ENCODE measurements around the gene ATRIP. TPM values are rescaled to one million over a fixed set of nuclear protein-coding genes. Genes with fewer than 3 reads are reported as not detected.

Gene ATRIP
- total RNA-seq, 1 donor from 2014 or later: 9.0 TPM

GRCh38 chr3:48435223-48435595 is 11.3 kb upstream of the ATRIP start:
- Histone ChIP-seq H3K27me3 (no peaks in the 10 kb centered on the region), H3K9me3 (no peaks in the 10 kb centered on the region), H3K4me3 (no peak overlapping the region), H3K27ac (peak overlapping the region; percentile 62), H3K36me3 (peaks cover 0 to 11% of the 10 kb centered on the region in 2 donors), H3K4me1 (peaks cover 0 to 11% of the 10 kb centered on the region in 2 donors)
- peak in 1 of 2 donors; percentile 51 for DNase-seq (ENCODE audit: low spot score in 2 of 2)
- TF ChIP-seq, protein P1, sequence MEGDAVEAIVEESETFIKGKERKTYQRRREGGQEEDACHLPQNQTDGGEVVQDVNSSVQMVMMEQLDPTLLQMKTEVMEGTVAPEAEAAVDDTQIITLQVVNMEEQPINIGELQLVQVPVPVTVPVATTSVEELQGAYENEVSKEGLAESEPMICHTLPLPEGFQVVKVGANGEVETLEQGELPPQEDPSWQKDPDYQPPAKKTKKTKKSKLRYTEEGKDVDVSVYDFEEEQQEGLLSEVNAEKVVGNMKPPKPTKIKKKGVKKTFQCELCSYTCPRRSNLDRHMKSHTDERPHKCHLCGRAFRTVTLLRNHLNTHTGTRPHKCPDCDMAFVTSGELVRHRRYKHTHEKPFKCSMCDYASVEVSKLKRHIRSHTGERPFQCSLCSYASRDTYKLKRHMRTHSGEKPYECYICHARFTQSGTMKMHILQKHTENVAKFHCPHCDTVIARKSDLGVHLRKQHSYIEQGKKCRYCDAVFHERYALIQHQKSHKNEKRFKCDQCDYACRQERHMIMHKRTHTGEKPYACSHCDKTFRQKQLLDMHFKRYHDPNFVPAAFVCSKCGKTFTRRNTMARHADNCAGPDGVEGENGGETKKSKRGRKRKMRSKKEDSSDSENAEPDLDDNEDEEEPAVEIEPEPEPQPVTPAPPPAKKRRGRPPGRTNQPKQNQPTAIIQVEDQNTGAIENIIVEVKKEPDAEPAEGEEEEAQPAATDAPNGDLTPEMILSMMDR (IDR thresholded peaks at IDR 0.05): no peak
- intact Hi-C loops (cut with DNase I): loop anchor here (5.0 kb wide), 1 partner anchor 133 kb away; the partner anchor contains the start of gene NME6

GRCh38 chr3:48435774-48436476 is 10.6 kb upstream of the ATRIP start:
- intact Hi-C loops (cut with DNase I): loop anchor here (1.0 to 5.0 kb wide), 3 partner anchors 35 to 163 kb away; partner anchors contain the start of gene NME6
- peak in 1 of 2 donors; percentile 94 for DNase-seq (ENCODE audit: low spot score in 2 of 2)
- peaks cover 0 to 6% of the 10 kb centered on the region in 2 donors for H3K4me1 ChIP-seq
- H3K9me3 ChIP-seq: no peaks in the 10 kb centered on the region
- H3K4me3 ChIP-seq: no peak overlapping the region
- H3K27ac ChIP-seq: peak overlapping the region; percentile 62
- no peaks in the 10 kb centered on the region for H3K27me3 ChIP-seq
- TF ChIP-seq, protein P1 (IDR thresholded peaks at IDR 0.05): peak; percentile 96 to 100 (median 99)
- H3K36me3 ChIP-seq: peaks cover 0 to 11% of the 10 kb centered on the region in 2 donors

GRCh38 chr3:48436477-48436787 is 10.1 kb upstream of the ATRIP start:
- no peak overlapping the region for H3K4me3 ChIP-seq
- peaks cover 3 to 11% of the 10 kb centered on the region in 2 donors for H3K4me1 ChIP-seq
- DNase-seq (ENCODE audit: low spot score in 2 of 2): peak in 1 of 2 donors; percentile 63
- intact Hi-C loops (cut with DNase I): loop anchor here (1.0 to 5.0 kb wide), 3 partner anchors 35 to 163 kb away; partner anchors contain the start of gene NME6
- TF ChIP-seq, protein P1 (IDR thresholded peaks at IDR 0.05): no peak
- H3K36me3 ChIP-seq: peaks cover 0 to 11% of the 10 kb centered on the region in 2 donors
- H3K27me3 ChIP-seq: no peaks in the 10 kb centered on the region
- H3K27ac ChIP-seq: peak overlapping the region; percentile 28 to 62
- no peaks in the 10 kb centered on the region for H3K9me3 ChIP-seq

GRCh38 chr3:48436855-48437254 is 9.7 kb upstream of the ATRIP start:
- Histone ChIP-seq H3K4me1 (peaks cover 6 to 15% of the 10 kb centered on the region in 2 donors), H3K27me3 (no peaks in the 10 kb centered on the region), H3K27ac (no peak overlapping the region), H3K4me3 (no peak overlapping the region), H3K36me3 (peaks cover 0 to 15% of the 10 kb centered on the region in 2 donors), H3K9me3 (no peaks in the 10 kb centered on the region)
- DNase-seq (ENCODE audit: low spot score in 2 of 2): peak in 1 of 2 donors; percentile 38
- TF ChIP-seq, protein P1 (IDR thresholded peaks at IDR 0.05): no peak
- intact Hi-C loops (cut with DNase I): loop anchor here (1.0 to 5.0 kb wide), 3 partner anchors 36 to 164 kb away; partner anchors contain the start of gene NME6

- peaks cover 4 to 22% of the 10 kb centered on the region in 2 donors for H3K36me3 ChIP-seq
- H3K4me3 ChIP-seq: no peak overlapping the region
- no peaks in the 10 kb centered on the region for H3K27me3 ChIP-seq
- H3K4me1 ChIP-seq: peaks cover 6 to 18% of the 10 kb centered on the region in 2 donors
- intact Hi-C loops (cut with DNase I): loop anchor here (5.0 kb wide), 1 partner anchor 136 kb away; the partner anchor contains the start of gene NME6
- H3K9me3 ChIP-seq: no peaks in the 10 kb centered on the region
- H3K27ac ChIP-seq: no peak overlapping the region
- TF ChIP-seq, protein P1 (IDR thresholded peaks at IDR 0.05): no peak
- peak in 1 of 2 donors; percentile 35 for DNase-seq (ENCODE audit: low spot score in 2 of 2)
Observed at GRCh38 chr3:48437812-48438211, 8.7 kb upstream of the ATRIP start.

All from ascending aorta (tissue), 2 donors.